SKM-1 treated with dmso at 0.1 percent for 144 hours (cell line): ENCODE results near the gene PPP1R15A.
"Not testable (repeated sequence)": the region's sequence is repeated elsewhere in the genome, so short reads cannot be mapped to it uniquely, and the experiment has no call there.

Experiments
- DNase-seq: peaks from one replicate; lab custom pipeline; 2025; ENCODE audit not compliant: unreplicated experiment; lab: John Stamatoyannopoulos, UW

Gene PPP1R15A

DNA sequence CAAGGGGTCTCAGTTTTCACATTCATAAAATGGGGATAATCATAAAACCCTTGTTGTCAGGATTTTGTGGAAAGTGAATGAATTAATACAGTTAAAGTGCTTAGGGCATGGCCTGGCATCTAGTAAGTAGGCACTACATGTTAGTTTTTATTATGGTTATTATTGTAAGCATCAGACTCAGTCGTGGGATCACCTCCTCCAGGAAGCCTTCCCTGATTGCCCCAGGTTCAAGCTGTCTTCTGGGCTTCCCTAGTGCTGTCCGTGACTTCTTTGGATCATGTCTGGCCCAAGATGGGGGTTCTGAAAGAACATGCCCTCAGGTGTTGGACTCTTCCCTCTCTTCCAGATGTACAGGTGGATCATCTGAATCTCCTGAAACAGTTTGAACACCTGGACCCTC lies 38.6 kb downstream of the PPP1R15A start:
- DNase-seq, result no peak

DNA sequence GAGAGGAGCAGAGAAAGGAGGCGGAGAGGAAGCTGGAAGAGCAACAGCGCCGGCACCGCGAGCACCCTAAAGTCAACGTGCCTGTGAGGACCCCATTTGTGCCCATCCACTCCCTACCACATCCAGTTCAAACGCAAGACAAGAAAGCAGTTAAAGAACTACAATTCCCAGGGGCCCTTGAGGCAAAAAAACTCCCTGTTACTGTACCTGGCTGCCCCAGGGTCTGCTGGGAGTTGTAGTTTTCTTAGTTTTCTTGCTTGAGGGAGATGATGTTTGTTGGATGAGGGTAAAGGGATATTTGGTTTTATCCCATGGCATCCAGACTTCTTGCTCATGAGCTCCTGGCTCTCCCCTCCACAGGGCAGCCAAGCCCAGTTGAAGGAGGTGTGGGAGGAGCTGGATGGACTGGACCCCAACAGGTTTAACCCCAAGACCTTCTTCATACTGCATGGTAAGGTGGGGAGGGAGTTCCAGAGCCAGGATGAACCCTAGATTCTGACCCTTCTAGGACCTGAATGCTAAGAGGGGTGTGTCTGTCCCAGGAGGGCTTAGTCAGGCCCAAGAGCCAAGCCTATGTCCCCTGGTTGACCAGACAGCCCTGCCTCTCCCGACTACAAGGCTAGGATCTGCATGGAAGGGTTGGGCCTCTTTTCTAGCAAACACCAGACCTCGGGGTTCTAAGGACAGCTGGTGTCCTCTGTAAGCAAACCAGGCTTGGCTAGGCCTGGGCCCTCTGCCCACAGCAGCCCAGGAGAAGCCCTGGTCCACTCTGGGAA lies 41.1 kb downstream of the PPP1R15A start:
- DNase-seq, result no peak

- DNase-seq, result no peak
Observed at GRCh38 chr19:48914181-48914580, 42.0 kb downstream of the PPP1R15A start.

GRCh38 chr19:48915757-48916156 lies 43.5 kb downstream of the PPP1R15A start:
- no peak for DNase-seq

- DNase-seq, result no peak
Observed at GRCh38 chr19:48918071-48918470, 45.9 kb downstream of the PPP1R15A start.

GRCh38 chr19:48918801-48919247 lies 46.6 kb downstream of the PPP1R15A start:
- no peak for DNase-seq

GRCh38 chr19:48919271-48919670 lies 47.0 kb downstream of the PPP1R15A start:
- not testable (repeated sequence) for DNase-seq

GRCh38 chr19:48920949-48921348 lies 48.7 kb downstream of the PPP1R15A start:
- DNase-seq, result no peak

DNA sequence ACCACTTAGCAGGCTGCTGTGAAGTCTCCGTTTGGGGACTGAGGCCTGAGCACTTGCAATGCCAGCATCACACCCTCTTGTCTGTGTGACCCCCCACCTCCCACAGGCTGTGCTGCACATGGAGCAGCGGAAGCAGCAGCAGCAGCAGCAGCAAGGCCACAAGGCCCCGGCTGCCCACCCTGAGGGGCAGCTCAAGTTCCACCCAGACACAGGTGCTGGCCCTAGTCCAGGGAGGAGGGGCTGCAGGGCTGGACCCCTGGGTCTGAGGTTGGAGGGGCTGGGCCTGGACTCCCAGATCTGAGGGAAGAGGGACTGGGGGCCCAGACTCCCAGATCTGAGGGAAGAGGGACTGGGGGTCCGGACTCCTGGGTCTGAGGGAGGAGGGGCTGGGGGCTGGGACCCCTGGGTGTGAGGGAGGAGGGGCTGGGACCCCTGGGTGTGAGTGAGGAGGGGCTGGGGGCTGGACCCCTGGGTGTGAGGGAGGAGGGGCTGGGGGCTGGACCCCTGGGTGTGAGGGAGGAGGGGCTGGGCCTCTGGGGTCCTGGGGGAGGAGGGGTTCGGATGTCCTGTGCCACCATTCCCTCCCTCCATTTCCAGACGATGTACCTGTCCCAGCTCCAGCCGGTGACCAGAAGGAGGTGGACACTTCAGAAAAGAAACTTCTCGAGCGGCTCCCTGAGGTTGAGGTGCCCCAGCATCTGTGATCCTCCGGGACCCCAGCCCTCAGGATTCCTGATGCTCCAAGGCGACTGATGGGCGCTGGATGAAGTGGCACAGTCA lies 49.7 kb downstream of the PPP1R15A start:
- no peak for DNase-seq

DNA sequence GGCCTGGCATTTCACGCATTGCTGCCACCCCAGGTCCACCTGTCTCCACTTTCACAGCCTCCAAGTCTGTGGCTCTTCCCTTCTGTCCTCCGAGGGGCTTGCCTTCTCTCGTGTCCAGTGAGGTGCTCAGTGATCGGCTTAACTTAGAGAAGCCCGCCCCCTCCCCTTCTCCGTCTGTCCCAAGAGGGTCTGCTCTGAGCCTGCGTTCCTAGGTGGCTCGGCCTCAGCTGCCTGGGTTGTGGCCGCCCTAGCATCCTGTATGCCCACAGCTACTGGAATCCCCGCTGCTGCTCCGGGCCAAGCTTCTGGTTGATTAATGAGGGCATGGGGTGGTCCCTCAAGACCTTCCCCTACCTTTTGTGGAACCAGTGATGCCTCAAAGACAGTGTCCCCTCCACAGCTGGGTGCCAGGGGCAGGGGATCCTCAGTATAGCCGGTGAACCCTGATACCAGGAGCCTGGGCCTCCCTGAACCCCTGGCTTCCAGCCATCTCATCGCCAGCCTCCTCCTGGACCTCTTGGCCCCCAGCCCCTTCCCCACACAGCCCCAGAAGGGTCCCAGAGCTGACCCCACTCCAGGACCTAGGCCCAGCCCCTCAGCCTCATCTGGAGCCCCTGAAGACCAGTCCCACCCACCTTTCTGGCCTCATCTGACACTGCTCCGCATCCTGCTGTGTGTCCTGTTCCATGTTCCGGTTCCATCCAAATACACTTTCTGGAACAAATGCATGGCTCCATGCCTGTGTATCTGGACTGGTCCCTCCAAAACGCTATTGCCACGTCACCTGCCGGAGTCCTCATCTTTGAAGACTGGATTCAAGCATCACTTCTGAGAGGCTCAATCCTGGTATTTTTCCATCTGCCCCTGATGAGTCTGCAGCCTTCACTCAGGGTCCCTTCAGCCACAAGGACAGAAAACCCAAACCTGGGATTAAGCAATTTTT lies 50.6 kb downstream of the PPP1R15A start:
- no peak for DNase-seq

DNA sequence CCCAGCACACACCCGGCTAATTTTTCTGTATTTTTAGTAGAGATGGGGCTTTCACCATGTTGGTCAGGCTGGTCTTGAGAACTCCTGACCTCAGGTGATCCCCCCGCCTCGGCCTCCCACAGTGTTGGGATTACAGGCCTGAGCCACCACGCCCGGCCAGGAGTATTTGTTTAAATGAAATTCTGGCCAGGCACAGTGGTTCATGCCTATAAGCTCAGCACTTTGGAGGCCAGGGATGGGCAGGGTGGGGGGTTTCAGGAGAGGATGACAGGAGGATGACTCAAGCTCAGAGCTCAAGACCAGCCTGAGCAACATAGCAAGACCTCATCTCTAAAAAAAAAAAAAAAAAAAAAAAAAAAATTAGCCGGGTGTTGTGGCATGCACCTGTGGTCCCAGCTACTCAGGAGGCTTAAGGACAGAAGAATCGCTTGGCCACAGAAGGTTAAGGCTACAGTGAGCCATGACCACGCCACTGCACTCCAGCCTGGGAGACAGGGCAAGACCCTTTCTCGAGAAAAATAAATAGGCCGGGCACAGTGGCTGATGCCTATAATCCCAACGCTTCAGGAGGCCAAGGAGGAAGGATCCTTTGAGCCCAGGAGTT lies 53.1 kb downstream of the PPP1R15A start:
- DNase-seq, result no peak
